ENCODE measurements around the gene MAN1A1.
"Not testable (repeated sequence)": the region's sequence is repeated elsewhere in the genome, so short reads cannot be mapped to it uniquely, and the experiment has no call there.

The MAN1A1 gene

DNA sequence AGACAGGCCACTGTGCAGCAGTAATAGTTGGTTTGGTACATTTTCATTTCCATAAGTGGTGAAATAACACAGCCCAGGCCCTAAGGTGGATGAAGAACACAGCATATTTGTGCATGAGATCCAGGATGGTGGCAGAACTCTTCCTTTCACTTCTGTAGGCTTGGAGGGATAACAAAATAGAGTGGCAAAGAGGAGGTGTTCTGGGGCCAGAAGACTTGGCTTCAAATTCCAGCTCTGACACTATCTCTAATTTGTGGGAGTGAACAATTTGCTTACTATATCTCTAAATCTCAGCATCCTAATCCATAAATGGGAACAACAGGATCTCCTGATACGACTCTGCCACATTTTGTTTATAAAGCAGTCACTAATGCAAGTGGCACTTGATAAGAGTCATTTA is 159.4 kb downstream of the MAN1A1 start:
- DNase-seq: no peak

DNA sequence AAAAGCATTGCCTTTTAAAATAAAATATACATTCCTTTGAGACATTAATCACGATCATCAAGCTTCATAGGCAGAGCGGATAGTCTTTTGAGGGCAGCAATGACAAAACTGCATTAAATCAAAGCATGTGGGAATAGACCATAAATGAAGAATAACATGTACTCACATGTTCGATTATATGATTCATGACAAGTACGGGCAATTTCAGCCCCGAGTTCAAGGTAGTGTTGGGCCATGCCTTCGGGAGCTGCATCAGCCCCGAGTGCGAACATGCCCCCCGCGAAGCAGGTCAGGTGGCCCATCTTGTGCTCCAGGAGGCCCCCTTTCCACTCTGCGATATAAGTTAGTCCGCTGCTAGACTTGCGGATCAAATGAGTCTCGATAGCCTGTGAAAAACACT is 160.1 kb downstream of the MAN1A1 start:
- no peak for DNase-seq

DNA sequence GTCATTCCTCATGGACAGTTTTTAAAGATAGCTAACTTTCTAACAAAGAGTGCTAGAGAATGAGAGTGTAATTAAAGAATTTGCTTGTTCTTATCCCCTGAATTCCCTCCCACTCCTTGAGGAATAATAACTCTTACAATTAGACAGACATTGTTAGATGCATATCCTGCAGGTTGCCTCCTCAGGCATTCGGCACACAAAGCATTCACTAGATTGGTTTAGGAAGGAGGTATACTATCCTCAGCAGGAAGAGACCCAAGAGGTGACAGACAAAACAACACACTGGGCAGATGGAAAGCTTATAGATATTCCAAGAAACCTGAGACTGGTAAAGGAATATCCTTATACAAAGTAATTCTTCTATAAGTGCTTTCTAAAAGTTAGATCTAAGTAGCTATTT is 162.0 kb downstream of the MAN1A1 start:
- DNase-seq: no peak

DNA sequence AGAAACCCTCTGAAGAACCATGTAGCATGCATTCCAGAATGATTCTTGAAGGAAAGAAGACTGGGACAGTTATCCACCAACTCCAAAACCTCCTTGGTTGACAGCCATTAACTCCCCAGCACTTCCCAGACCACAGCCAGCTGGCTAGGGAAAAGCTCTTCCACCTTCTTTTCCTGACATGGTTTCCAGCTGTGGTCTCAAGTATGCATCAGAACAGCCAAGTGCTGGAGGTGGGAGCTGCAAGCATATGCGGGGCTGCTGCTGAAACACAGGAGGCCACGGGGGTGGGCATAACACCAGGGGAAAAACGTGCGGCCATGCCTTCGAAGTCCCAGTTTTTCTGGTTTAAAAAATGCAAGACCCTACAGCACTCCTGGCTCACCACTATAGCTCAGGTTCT is 163.1 kb downstream of the MAN1A1 start:
- DNase-seq: no peak

DNA sequence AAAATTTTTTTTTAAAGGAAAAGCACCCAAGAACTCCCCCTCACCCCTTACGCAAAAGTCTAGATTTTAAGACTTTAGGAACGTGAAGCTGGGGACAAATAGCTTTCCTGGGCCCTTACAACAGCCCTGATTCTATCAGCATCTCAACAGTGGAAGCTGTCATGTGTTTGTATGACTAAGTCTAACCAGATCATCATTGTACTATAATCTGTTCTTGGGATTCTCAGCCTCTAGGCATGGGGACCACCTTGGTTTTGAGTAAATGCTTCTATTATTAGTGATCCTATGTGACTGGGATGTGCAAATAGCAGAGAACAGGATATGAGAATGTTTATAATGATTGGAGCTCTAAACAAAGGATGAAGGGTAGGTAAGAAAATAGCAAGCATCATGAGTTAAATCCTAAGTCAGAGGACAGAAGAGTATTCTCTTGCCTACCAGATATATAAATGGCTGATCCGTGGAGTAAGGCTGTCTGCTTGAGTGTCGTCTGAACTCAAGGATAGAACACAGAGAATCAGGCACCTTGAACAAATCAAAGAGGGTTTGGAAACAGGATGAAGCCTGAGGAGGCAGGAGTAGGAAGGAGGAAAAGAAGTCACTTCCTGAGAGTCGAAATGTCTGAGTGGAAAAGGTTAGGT is 165.4 kb downstream of the MAN1A1 start:
- no peak for DNase-seq

DNA sequence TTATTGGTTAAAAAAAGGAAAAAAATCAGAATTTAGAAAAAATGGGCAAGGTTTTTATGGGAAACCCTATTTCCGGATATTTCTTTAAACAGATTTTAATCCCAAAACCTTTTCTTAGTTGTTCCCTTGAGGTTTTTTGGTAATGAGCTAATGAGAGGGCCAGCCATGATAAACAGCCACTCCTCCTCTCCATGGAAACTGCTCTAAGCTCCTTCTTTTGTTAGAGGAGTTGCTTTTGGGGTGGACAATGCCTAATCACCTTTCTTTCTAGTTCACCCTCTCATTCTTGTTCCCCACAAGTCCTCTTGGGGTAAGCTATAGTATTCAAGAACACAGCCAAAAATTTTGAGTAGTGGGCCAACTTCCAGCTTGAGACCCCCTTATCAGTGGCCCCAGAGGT is 166.1 kb downstream of the MAN1A1 start:
- DNase-seq: no peak

DNA sequence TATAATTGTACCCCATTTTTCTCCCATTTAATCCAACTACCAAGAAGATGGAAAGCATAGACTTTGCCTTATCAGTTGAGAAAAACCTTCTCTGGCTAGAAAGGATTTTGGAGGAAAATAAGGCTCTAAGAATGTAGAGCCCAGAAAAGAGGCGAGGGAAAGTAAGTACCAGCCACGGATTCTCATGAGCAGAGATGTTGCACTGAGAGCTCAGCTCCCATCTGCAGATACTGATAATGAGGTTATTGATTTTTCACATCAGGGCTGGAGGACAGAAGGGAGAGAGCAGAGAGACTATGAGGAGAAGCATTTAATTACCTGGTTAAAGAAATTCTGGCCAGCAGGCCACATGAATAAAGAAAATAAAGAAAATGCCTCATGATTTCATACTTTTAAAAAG is 166.7 kb downstream of the MAN1A1 start:
- DNase-seq: no peak

DNA sequence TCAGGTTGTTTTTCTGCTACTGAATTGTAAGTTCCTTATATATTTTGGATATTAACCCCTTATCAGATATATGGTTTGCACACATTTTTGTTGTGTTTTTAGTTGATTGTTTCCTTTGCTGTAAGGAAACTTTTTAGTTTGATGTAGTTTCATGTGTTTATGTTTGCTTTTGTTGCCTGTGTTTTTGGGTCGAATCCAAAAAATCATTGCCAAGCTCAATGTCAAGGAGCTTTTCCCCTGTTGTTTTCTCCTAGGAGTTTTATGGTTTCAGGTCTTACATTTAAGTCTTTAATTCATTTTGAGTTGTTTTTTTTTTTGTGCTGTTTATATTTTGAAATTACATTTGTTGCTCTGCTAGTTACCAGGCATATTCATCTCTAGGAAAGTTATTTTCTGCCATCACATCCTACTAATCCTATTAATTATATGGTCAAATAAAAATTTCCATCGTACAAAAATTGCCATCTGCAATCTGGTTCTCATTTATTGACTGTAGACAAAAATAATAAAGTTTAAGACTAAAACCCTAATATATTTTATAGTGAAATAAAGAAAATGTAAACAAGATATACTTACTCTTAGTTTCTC is 167.3 kb downstream of the MAN1A1 start:
- no peak for DNase-seq

DNA sequence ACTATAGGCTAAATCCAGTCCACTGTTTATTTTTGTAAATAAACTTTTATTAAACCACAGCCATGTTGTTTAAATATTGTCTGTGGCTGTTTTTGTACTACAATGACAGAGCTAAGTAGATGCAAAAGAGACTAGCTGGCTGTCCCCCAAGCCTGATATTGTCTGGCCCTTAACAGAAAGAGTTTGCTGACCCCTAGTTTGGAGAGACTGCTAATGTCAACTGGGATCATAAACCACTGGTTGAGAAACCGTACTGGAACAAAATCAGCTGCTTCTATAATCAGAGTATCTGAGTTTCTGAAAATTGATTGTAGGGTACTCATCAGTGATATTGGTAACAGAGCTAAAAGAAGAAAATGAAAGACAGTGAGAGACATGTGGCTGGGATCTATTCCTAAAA is 168.5 kb downstream of the MAN1A1 start:
- no peak for DNase-seq

DNA sequence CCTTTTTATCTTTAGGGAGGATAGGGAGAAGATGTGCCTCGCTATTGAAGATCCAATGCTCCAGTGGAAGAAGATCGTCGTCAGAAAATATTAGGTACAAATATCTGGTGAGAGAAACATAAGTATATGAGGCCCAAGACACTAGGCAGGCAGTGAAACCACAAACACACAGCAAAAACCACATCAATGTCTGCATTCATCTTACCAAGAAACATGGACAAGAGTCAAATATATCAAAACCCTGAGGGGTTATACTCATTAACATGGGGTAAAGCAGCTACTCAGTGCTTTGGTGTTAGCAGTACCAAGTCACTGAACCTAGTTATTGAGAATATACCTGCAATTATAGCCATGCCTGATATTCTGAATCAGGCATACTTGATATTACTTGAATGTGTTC is 169.7 kb downstream of the MAN1A1 start:
- DNase-seq: no peak

DNA sequence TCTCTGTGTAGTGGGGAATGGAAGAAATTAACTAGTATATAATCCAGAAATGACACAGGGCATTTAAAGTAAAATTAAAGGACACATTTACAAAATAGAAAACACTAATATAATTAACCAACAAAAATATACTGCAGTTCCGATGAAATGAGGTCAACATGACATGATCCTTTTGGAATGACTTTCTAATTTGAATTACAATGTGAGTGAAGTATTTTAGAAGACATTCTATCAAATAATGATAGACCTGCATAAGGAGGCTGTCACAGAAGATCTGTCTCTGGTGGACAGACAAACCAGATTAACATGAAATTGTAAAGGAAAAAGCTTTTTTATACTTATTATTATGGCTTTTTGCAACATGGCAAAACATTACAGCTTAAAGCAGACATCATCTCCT is 170.5 kb downstream of the MAN1A1 start:
- DNase-seq: no peak

DNA sequence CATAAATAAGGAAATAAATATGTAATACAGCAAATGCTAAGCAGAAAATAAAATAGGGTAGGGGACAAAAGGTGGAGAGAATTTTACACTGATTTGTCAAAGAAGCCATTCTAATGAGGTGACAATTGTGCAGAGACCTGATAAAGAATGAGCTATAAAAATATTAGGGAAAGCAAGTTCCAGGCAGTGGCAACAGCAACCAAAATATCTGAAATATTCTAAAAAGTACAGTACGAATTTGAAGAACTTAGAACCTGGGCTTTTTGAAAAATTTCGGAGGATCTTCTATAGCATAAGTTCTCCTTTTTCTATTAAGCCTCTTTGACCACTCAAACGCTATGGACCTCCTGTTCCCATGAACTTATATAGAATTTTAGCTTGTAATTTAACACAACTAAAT is 173.1 kb downstream of the MAN1A1 start:
- no peak for DNase-seq

DNA sequence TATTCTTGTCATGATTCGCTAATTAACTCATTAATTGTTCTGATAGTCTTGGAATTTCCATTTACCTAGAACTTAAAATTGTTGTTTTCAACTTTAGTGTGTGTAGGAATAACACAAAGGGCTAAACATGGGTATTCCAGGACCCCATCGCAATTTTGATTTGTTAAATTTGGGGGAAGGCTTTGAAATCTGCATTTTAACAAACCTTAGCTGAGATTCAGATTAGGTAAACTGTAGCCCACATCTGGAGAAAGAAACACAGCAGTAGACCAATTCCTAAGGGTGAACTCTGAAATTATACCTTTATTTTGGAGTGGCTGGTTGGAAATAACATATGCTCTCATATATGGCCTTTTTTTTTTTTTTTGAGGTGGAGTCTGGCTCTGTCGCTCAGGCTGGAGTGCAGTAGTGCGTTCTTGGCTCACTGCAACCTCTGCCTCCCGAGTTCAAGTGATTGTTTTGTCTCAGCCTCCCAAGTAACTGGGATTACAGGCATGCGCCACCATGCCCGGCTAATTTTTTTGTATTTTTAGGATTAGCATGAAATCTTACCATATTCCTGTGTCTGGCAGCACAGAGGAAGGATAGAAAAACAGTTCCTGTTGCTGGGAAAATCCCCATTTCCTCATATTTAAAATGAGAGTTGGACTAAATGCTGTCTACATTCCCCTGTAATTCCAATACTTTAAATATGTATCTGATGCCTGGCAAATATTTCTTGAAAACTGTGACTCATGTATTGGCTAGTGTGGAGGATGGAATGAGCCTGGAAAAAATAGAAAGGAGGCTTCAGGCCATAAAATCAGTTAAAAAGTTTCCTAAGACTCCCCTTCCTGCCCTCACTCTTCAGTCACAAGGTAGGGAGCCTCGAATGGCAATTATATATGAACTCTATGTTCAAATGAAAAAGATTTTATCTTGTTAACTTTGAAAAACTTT is 174.4 kb downstream of the MAN1A1 start:
- no peak for DNase-seq

DNA sequence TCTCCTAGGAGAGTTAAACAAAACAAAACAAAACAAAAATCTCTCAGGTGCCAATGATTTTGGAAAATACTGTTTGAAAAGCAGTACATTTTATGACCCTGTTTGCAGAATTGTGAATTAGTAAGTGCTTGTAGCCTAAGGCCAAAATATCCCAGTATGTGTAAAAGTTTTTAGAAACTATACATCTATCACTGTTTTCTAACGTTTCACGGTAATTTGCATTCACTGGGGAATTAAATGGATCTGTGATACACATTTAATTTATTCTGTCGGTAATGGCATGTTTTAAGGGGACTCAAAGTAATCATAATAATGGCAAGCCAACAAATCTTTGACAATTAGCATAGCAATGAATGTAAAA is 175.5 kb downstream of the MAN1A1 start:
- DNase-seq: no peak

DNA sequence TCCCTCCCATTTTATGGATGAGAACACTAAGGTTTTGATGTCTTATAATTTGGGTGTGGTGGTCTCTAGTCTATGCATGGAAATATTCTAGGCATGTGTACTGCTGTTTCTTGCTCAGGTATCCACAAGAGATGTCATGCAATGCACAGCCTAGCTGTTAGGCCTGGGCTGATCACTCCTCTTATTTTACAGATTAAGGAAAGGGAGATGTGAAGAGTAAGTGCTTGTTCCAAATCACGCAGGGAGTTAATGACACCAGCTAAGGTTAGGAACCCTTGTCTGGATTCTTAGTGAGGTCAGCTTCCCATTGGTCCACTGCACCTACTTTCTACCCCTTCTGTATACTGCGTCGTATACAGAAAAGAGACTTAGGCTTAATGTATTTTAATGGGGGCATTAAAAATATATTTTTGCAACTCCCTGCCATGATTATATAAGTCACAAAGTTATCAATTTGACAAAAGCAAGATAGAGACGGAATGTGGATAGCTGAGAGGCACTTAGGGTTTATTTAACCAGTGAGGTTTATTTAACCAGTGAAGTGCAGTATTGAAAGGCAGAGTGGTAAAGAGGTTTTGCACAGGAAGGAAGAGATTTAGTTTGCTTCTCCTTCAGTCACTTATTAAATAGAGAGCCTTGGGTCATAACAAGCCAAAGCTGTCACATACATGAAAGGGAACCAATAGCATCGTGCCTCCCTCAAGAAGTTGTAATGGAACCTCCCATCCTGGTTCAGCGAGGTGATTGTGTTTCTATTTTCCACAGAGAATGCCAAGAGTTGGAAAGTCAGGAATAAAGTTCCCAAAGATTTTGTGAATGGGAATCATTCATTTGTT is 176.1 kb downstream of the MAN1A1 start:
- no peak for DNase-seq

DNA sequence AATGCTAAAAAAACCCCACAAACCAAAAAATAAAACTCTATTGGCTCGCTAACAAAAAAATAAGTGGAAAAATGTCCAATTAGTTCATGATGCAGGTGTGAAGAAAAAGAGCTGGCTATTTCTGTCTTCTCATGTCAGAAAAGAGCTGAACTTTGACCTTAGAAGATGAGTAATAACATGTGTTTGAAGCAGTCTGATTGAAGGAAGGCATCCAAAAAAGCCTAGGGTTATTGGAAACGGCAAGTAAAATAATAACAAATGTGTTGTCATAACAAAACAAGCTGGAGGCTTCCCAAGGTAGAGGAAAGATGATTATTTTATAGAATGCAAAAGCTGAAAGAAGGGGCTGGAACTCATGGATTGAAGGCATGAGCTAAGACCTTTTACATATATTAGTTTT is 176.7 kb downstream of the MAN1A1 start:
- no peak for DNase-seq

DNA sequence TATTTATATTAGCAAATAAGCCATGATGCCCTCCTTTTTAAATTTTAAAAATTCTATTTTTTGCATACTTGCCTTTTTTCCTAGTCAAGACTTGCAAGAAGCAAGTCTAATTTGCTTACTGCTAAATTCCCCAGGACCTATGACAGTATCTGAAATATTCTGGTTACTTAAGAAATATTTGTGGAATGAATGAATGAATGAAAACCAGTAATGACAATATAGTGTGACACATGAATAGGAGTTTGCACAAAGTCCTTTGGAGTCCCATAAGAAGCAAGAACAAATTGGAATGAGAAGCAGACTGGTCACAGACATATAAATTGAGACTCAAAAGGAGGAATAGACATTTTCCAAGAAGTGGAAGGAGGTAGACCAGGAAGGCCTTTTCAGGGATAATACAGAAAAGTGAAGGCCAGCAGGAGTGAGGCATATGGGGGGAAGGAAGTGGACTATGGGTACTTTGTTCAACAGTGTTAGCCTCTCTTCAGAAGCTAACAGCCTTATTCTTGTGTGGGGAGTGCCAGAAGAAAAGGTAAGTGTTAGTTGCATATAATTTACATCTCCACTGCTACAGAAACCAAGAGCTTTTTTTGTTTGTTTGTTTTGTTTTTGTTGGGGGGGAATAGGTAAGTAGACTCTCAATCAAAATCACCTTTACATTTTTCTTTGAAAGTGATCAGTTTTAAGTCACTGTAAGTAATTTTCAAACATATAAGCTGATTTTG is 177.5 kb downstream of the MAN1A1 start:
- DNase-seq: no peak

DNA sequence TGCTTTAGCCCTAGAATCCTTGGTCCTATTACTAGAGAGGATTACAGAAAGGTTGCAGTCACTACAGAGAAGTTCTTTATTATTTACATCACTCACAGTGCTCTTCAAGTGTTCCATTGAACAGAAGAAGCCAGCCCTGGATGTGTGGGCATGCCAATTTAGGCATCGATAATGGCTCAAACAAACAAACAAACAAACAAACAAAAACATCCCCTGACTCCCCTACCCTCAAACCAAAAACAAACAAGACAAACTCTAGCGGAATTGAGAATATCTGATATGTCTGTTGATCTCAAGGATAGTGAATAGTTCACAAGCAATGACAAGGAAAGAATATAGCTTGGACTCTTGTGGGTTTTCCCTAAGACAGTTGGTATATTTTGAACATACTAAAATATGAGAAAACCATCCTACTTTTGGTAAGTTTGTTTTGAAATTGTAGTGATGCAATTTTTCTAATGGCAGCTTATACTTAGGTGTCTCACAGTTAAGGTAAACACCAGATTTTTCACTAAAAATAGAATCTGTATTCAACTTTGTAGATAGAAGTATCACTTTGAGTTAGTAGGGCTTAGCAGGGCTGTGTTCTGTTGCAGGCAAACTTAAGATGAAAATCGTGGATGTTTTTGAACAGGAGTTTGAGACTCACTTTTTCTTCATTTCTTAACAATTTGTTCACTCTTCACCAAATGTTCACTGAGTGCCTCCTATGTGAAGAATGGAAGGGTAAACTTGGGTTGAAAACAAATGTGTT is 178.3 kb downstream of the MAN1A1 start:
- DNase-seq: no peak

DNA sequence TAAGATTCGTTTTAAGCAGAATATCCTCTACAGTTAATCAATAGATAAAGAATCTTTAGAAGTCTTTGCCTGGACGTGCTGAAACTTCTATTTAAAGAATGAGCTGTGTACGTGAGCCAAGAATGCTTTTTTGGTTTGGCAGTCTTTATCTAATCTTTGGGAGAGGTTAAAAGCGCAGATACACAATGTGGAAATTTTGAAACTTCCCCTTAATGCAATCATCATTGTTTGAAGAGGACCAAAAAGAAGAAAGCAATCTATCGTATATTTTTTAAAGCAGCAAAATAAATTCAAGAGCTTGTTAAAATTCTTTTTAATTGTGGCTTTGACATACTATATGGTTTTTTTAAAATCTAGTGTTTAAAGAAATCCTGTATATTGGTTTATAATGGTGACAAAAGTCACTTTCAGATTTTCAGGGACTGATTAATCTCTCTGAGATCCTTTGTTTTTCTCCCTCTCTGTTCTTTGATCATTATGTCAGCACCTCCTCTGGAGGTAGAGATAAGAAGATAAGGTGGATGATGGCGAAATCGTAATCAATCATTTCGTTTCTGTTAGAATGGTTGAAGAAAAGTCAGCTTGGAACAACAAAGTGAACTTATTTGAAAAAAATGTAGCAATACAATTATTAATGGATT is 179.0 kb downstream of the MAN1A1 start:
- no peak for DNase-seq

DNA sequence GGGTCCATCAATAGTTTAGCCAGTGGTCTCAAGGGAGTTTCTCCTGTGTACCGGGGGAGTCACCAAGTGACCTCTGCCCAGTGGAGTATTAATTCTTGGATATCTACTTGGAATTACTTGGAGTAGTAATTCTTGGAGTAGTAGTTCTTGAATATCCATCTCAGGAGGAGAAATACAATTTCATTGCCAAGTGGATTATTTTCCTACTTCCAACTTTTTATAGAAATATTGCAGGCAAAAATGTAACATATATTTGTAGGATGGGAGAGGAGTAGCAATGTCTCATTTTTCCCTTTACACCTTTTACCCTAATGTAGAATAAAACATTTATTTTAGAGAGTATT is 179.5 kb downstream of the MAN1A1 start:
- DNase-seq: no peak

DNA sequence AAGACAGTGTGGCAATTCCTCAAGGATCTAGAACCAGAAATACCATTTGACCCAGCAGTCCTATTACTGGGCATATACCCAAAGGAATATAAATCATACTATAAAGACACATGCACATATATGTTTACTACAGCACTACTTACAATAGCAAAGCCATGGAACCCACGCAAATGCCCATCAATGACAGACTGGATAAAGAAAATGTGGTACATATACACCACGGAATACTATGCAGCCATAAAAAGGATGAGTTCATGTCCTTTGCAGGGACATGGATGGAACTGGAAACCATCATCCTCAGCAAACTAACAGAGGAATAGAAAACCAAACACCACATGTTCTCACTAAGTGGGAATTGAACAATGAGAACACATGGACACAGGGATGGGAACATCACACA is 180.2 kb downstream of the MAN1A1 start:
- not testable (repeated sequence) for DNase-seq

Data from activated effector memory CD4-positive, alpha-beta T cell treated with anti-CD3 and anti-CD28 coated beads, Interleukin-2, amount 50 U/mL, for 16 hours (primary cell).